ENCODE measurements around the gene AAR2.

Gene AAR2

DNA sequence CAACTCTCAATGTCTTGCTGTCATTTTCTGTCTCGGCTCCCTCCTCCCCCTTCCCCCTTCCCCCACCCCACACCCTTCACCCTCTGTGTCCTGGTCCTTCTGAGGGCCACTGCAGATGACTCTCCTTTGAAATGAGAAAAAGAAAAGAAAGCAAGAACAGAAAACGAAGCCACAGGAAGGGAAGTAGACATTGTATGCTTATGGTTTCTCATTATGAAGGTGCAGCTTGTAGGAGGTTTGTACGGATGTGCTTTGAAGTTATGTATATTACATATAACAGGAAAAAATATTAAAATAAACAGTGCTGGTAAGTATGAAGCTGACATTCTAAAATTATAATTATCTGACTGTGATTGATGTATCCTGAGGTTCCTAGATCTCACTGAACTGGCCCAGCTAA, 6.3 kb upstream of the AAR2 start:
- Histone ChIP-seq H4K91ac (ENCODE audit: low read length) (no peak overlapping the region), H3K9me3 (ENCODE audit: control insufficient read depth, low read length) (no peaks in the 10 kb centered on the region), H3K18ac (ENCODE audit: low read depth in 1 of 2, low read length in 2 of 2) (no peak overlapping the region), H2BK120ac (ENCODE audit: low read depth, low read length) (no peak overlapping the region), H3K9ac (ENCODE audit: low read length) (no peak overlapping the region), H2BK12ac (ENCODE audit: low read length in 2 of 2) (no peak overlapping the region), H3K27ac (ENCODE audit: low read length, poor library complexity, severe bottlenecking) (no peak overlapping the region), H3K23ac (ENCODE audit: low read length in 2 of 2) (no peak overlapping the region), H3K14ac (ENCODE audit: low read length in 2 of 2) (no peak overlapping the region), H3K4me1 (ENCODE audit: control insufficient read depth, insufficient read depth, low read depth, low read length) (no peaks in the 10 kb centered on the region), H3K27me3 (ENCODE audit: control insufficient read depth in 1 of 2, insufficient read depth in 1 of 2, low read length in 2 of 2) (no peaks in the 10 kb centered on the region), H3K36me3 (ENCODE audit: control insufficient read depth in 1 of 2, insufficient read depth in 2 of 2, low read depth in 1 of 2, low read length in 2 of 2) (peaks cover 5 to 52% of the 10 kb centered on the region in 2 experiments), H2BK5ac (ENCODE audit: low read depth, low read length, poor library complexity, severe bottlenecking) (no peak overlapping the region), H2AFZ (ENCODE audit: low read depth, low read length) (no peak overlapping the region), H4K8ac (ENCODE audit: low read length) (no peak overlapping the region), H2BK15ac (ENCODE audit: low read depth, poor library complexity, severe bottlenecking) (no peak overlapping the region), H3K4ac (ENCODE audit: low read depth in 1 of 2, low read length in 2 of 2) (no peak overlapping the region), H3K79me1 (replicated peaks; ENCODE audit: low read length, poor library complexity, severe bottlenecking) (no peaks in the 10 kb centered on the region), H2AK5ac (ENCODE audit: low read length, severe bottlenecking) (no peak overlapping the region), H3K4me2 (ENCODE audit: low read length, poor library complexity, severe bottlenecking) (no peak overlapping the region), H3K4me3 (ENCODE audit: insufficient read depth in 1 of 2, low read depth in 1 of 2, low read length in 2 of 2) (no peak overlapping the region)
- no peak for DNase-seq
- WGBS = 71% methylated on average over 1 of the region's 3 CpGs

GRCh38 chr20:36231331-36231730, 4.9 kb upstream of the AAR2 start:
- no peak overlapping the region for H3K27ac ChIP-seq (ENCODE audit: low read length, poor library complexity, severe bottlenecking)
- no peaks in the 10 kb centered on the region for H3K79me1 ChIP-seq (replicated peaks; ENCODE audit: low read length, poor library complexity, severe bottlenecking)
- H3K9me3 ChIP-seq (ENCODE audit: control insufficient read depth, low read length) = no peaks in the 10 kb centered on the region
- no peak overlapping the region for H2BK12ac ChIP-seq (ENCODE audit: low read length in 2 of 2)
- H3K36me3 ChIP-seq (ENCODE audit: control insufficient read depth in 1 of 2, insufficient read depth in 2 of 2, low read depth in 1 of 2, low read length in 2 of 2) = peaks cover 5 to 41% of the 10 kb centered on the region in 2 experiments
- H2BK15ac ChIP-seq (ENCODE audit: low read depth, poor library complexity, severe bottlenecking) = no peak overlapping the region
- H2BK120ac ChIP-seq (ENCODE audit: low read depth, low read length) = no peak overlapping the region
- H2AFZ ChIP-seq (ENCODE audit: low read depth, low read length) = no peak overlapping the region
- no peak overlapping the region for H4K91ac ChIP-seq (ENCODE audit: low read length)
- H2AK5ac ChIP-seq (ENCODE audit: low read length, severe bottlenecking) = no peak overlapping the region
- H3K27me3 ChIP-seq (ENCODE audit: control insufficient read depth in 1 of 2, insufficient read depth in 1 of 2, low read length in 2 of 2) = no peaks in the 10 kb centered on the region
- no peak overlapping the region for H3K4me3 ChIP-seq (ENCODE audit: insufficient read depth in 1 of 2, low read depth in 1 of 2, low read length in 2 of 2)
- H3K18ac ChIP-seq (ENCODE audit: low read depth in 1 of 2, low read length in 2 of 2) = no peak overlapping the region
- no peak overlapping the region for H3K4me2 ChIP-seq (ENCODE audit: low read length, poor library complexity, severe bottlenecking)
- no peak overlapping the region for H3K14ac ChIP-seq (ENCODE audit: low read length in 2 of 2)
- H3K23ac ChIP-seq (ENCODE audit: low read length in 2 of 2) = no peak overlapping the region
- H4K8ac ChIP-seq (ENCODE audit: low read length) = no peak overlapping the region
- no peak overlapping the region for H3K4ac ChIP-seq (ENCODE audit: low read depth in 1 of 2, low read length in 2 of 2)
- no peak for DNase-seq
- peaks cover 3% of the 10 kb centered on the region for H3K4me1 ChIP-seq (ENCODE audit: control insufficient read depth, insufficient read depth, low read depth, low read length)
- no peak overlapping the region for H2BK5ac ChIP-seq (ENCODE audit: low read depth, low read length, poor library complexity, severe bottlenecking)
- WGBS = 91% methylated on average over 7 of the region's 7 CpGs
- H3K9ac ChIP-seq (ENCODE audit: low read length) = no peak overlapping the region

GRCh38 chr20:36234771-36235320, 1.4 kb upstream of the AAR2 start:
- no peak overlapping the region for H2BK5ac ChIP-seq (ENCODE audit: low read depth, low read length, poor library complexity, severe bottlenecking)
- H3K18ac ChIP-seq (ENCODE audit: low read depth in 1 of 2, low read length in 2 of 2) = no peak overlapping the region
- H3K9me3 ChIP-seq (ENCODE audit: control insufficient read depth, low read length) = no peaks in the 10 kb centered on the region
- peaks cover 8% of the 10 kb centered on the region for H3K4me1 ChIP-seq (ENCODE audit: control insufficient read depth, insufficient read depth, low read depth, low read length)
- no peak overlapping the region for H3K4me2 ChIP-seq (ENCODE audit: low read length, poor library complexity, severe bottlenecking)
- H3K79me1 ChIP-seq (replicated peaks; ENCODE audit: low read length, poor library complexity, severe bottlenecking) = peaks cover 6% of the 10 kb centered on the region
- H3K27ac ChIP-seq (ENCODE audit: low read length, poor library complexity, severe bottlenecking) = no peak overlapping the region
- WGBS = 94% methylated on average over 4 of the region's 4 CpGs
- no peaks in the 10 kb centered on the region for H3K27me3 ChIP-seq (ENCODE audit: control insufficient read depth in 1 of 2, insufficient read depth in 1 of 2, low read length in 2 of 2)
- no peak overlapping the region for H2AK5ac ChIP-seq (ENCODE audit: low read length, severe bottlenecking)
- peaks cover 3 to 18% of the 10 kb centered on the region in 2 experiments for H3K36me3 ChIP-seq (ENCODE audit: control insufficient read depth in 1 of 2, insufficient read depth in 2 of 2, low read depth in 1 of 2, low read length in 2 of 2)
- H2AFZ ChIP-seq (ENCODE audit: low read depth, low read length) = no peak overlapping the region
- no peak overlapping the region for H2BK15ac ChIP-seq (ENCODE audit: low read depth, poor library complexity, severe bottlenecking)
- no peak overlapping the region for H3K4me3 ChIP-seq (ENCODE audit: insufficient read depth in 1 of 2, low read depth in 1 of 2, low read length in 2 of 2)
- no peak overlapping the region for H3K14ac ChIP-seq (ENCODE audit: low read length in 2 of 2)
- no peak overlapping the region for H4K91ac ChIP-seq (ENCODE audit: low read length)
- H3K9ac ChIP-seq (ENCODE audit: low read length) = no peak overlapping the region
- H2BK120ac ChIP-seq (ENCODE audit: low read depth, low read length) = no peak overlapping the region
- H3K4ac ChIP-seq (ENCODE audit: low read depth in 1 of 2, low read length in 2 of 2) = no peak overlapping the region
- no peak overlapping the region for H2BK12ac ChIP-seq (ENCODE audit: low read length in 2 of 2)
- H3K23ac ChIP-seq (ENCODE audit: low read length in 2 of 2) = no peak overlapping the region
- H4K8ac ChIP-seq (ENCODE audit: low read length) = no peak overlapping the region
- no peak for DNase-seq

DNA sequence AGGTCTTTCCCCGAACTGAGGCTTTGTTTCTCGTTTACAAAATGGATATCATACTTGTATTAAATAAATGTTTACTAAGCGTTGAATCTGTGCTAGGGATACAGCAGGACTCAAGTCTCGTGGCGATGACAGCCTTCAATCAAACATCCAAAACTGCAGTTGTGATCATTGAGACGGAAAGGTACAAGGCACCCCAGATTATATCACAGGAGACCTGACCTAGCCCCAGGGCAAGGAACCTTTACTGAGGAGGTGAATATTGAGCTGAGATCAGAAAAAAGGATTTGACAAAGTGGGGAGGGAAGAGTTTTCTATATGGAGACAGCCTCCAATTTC, 476 bp downstream of the AAR2 start:
- H2AK5ac ChIP-seq (ENCODE audit: low read length, severe bottlenecking) = peak overlapping the region; percentile 36
- peak overlapping the region; percentile 100 for H3K9ac ChIP-seq (ENCODE audit: low read length)
- no peak overlapping the region for H2BK15ac ChIP-seq (ENCODE audit: low read depth, poor library complexity, severe bottlenecking)
- H3K36me3 ChIP-seq (ENCODE audit: control insufficient read depth in 1 of 2, insufficient read depth in 2 of 2, low read depth in 1 of 2, low read length in 2 of 2) = peaks cover 19 to 30% of the 10 kb centered on the region in 2 experiments
- peak overlapping the region; percentile 86 to 100 for H3K4me3 ChIP-seq (ENCODE audit: insufficient read depth in 1 of 2, low read depth in 1 of 2, low read length in 2 of 2)
- peaks cover 8% of the 10 kb centered on the region for H3K4me1 ChIP-seq (ENCODE audit: control insufficient read depth, insufficient read depth, low read depth, low read length)
- no peaks in the 10 kb centered on the region for H3K9me3 ChIP-seq (ENCODE audit: control insufficient read depth, low read length)
- DNase-seq = no peak
- H4K8ac ChIP-seq (ENCODE audit: low read length) = peak overlapping the region; percentile 100
- peaks cover 19% of the 10 kb centered on the region for H3K79me1 ChIP-seq (replicated peaks; ENCODE audit: low read length, poor library complexity, severe bottlenecking)
- H3K14ac ChIP-seq (ENCODE audit: low read length in 2 of 2) = no peak overlapping the region
- 0% methylated on average over 4 of the region's 6 CpGs for WGBS
- no peak overlapping the region for H3K18ac ChIP-seq (ENCODE audit: low read depth in 1 of 2, low read length in 2 of 2)
- H2AFZ ChIP-seq (ENCODE audit: low read depth, low read length) = no peak overlapping the region
- H3K4ac ChIP-seq (ENCODE audit: low read depth in 1 of 2, low read length in 2 of 2) = peak overlapping the region; percentile 13 to 92
- H3K27me3 ChIP-seq (ENCODE audit: control insufficient read depth in 1 of 2, insufficient read depth in 1 of 2, low read length in 2 of 2) = no peaks in the 10 kb centered on the region
- no peak overlapping the region for H2BK120ac ChIP-seq (ENCODE audit: low read depth, low read length)
- peak overlapping the region; percentile 46 for H3K27ac ChIP-seq (ENCODE audit: low read length, poor library complexity, severe bottlenecking)
- no peak overlapping the region for H3K23ac ChIP-seq (ENCODE audit: low read length in 2 of 2)
- H2BK12ac ChIP-seq (ENCODE audit: low read length in 2 of 2) = no peak overlapping the region
- H4K91ac ChIP-seq (ENCODE audit: low read length) = no peak overlapping the region
- H3K4me2 ChIP-seq (ENCODE audit: low read length, poor library complexity, severe bottlenecking) = peak overlapping the region; percentile 71
- no peak overlapping the region for H2BK5ac ChIP-seq (ENCODE audit: low read depth, low read length, poor library complexity, severe bottlenecking)
